Islet of Langerhans (tissue), 1 donor: ENCODE data around the gene GCN1.

ENCODE experiments used
- FAIRE-seq: peaks from one replicate; lab custom pipeline; 2011; peaks lifted over from hg19 to GRCh38; lab: Jason Lieb, UNC

The GCN1 gene

DNA sequence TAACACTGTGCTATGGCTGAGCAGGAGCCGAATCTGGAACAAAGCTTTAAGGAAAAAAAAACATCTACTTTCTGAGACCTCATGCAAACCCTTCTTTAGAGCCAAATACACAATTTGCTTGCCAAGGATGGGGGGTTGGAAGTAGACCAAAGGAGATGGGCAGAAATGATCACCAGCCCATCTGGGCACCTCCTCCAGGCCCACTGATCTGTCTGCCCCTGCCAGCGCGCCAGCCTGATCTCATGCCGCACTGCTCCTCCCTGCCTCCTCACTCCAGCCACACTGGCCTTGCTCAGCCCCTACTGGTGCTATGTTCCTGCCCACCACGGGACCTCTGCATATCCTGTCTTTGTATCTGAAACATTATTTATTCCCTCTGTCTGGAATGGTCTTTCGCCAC is 53.2 kb downstream of the GCN1 start:
- FAIRE-seq, result no peak

DNA sequence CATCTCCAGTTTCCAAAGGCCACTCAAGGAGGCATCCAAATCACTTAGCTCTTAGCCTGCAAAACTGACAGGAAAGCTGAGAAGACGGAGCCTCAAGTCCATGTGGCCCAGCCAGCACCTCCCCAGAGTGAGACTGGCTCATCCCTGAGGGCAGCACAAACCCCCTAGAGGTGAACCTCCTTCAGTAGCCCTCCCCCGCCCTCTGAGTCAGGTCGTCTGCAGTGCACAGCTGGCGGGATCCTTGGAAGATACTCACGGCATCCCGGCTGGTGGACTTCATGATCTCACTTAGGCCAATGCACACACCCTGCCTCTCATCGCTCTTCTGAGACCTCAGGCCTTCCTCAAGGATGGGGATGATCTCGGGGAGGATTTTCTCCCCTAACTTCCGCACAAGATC is 53.9 kb downstream of the GCN1 start:
- FAIRE-seq, result no peak

DNA sequence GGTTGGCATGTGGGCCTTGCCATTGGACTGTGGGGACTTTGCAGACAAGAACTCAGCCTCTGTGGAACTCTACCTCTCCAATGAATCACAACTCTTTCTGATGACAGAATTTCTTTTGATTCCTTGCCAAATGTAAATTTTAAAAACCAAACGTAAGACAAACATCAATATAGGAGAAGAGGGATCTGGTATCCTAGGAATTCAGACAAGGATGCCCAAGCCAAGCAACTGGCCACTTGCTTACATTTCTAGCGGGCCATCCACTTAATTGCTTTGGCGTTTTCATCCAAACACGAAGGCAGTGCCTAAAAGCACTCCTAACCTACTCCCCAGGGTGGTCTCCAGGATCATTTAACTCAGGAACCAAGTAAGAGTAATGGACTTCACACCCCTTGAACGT is 54.6 kb downstream of the GCN1 start:
- no peak for FAIRE-seq

DNA sequence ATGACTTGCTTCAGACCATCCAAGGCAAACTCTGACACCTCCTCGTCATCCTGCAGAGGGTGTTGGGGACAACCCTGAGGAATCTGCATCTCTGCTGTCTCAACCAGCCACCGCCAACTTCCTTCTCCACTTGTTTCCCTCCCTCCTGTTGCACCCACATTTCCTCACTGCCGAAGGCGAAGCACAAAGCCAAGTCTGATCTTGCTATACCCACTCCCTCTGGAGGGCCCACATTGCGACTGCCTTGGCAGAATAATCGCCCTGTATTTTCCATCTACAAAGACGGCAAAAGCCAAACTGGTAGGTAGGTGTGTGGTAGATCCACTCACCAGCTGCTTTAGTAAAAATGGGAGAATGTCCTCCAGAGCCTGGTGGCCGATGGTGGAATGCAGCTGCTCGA is 56.1 kb downstream of the GCN1 start:
- no peak for FAIRE-seq

- FAIRE-seq, result no peak
Observed at GRCh38 chr12:120137833-120138232, 56.7 kb downstream of the GCN1 start.

- FAIRE-seq, result no peak
Observed at GRCh38 chr12:120136093-120136770, 58.3 kb downstream of the GCN1 start.

DNA sequence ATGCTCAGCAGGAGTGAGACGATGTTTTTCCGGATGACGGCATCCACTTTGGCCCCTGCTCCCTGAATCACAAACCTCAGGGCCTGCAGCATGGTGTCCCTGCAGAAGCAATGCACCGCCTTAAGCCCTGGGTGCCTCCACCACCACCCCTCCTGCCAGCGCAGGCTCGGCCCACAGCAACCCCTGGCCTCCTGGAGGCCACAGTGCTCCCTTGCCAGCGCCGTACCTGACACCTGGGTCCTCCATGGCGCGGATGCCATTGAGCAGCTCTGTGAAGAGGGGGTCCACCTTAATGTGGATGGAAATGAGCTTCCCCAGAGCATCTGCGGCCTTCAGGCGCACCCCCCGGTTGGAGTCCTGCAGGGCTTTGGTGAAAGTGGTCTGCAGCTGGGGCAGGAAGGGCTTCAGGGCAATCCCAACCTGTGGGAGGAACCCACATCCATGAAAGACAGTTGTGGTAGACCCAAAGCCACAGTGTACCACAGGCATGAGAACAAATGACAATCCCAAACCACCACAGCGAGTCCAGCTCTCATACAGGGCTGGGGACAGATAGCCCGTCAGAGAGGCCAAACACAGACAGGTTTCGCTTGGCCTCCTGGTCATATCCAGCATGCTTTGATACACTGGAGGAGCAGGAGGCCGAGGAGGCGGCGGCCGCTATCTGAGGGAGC is 60.1 kb downstream of the GCN1 start:
- FAIRE-seq, result no peak

DNA sequence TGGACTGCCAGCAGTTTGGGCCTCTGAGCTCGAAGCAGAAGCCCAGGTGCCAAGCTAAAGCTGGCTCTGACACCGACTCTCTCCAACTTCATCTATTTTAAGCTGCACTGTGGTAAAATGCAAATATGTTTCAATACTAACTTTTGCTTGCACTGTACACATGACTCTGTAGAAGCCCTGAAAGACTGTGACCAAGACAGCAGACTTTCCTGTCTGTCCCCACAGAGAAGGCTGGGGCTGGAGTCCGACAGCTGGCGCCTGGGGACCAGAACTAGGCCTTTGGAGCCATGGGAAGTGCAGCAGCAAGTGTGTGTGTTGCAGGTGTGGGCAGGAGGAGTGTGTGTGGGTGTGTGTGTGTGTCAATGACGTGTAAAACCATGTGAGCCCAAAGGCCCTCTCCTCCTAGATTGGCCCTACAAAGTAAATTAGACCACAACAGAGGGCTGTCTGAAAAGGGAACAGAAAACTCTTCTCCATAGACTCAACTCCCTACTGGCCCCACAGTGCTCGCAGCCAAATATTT is 61.6 kb downstream of the GCN1 start:
- FAIRE-seq, result no peak

GRCh38 chr12:120132054-120132836 is 62.3 kb downstream of the GCN1 start:
- no peak for FAIRE-seq

DNA sequence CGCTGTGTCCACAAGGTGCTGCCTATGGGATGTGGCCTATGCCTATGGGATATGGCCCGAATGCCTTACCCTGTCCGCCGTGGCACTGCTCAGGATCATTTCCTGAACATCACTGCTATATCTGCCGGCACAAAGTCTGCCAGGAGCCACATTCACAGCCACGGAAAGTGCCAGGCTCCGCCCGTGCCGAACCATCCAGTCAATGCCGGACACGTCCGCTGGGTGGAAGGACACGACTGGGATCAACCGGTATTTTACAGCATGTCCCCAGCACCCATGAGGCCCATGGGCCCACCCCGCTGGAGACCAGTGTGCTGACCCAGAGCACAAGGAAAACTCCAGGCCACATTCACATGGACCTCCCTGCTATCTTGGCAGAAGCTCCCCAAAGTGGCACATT is 63.4 kb downstream of the GCN1 start:
- no peak for FAIRE-seq

GRCh38 chr12:120130011-120130410 is 64.5 kb downstream of the GCN1 start:
- FAIRE-seq, result no peak

DNA sequence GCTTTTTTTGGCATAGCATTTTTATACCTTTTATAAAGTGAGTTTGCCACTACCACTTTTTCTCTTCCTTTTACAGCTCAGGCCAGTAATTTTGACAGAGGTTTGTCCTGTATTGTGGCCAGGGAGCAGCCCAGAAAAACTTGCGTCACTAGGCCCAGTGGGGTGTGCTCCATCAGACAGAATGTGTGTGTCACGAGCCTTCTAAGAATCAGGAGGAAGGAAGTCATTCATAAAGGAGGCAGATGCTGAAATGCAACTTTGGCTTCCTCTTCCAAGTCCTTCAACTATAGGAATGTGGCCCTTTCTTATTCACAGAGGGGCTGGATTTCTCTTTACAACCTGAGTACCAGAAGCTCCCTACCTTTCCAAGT is 67.9 kb downstream of the GCN1 start:
- no peak for FAIRE-seq

- no peak for FAIRE-seq
Observed at GRCh38 chr12:120125792-120126634, 68.5 kb downstream of the GCN1 start.

DNA sequence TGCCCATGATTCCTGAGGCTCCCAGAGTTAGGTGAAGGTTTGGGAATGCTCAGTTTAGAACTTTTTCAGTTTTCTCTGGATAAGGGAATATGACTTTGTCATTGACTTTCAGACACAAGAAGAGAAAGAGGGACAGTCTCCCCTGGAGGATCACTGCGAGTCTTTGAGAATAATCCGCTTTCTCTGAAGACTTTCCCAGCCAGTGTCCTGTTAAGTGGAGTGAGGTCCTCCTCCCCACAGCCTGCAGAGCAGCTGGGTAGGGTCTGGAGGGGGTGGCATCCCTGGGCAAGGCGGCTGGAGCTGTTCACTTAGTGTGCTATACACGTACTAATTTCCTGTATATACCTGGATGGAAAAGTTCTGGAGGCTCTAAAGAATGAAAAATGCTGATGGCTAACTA is 69.5 kb downstream of the GCN1 start:
- no peak for FAIRE-seq

GRCh38 chr12:120121766-120122293 is 72.7 kb downstream of the GCN1 start:
- no peak for FAIRE-seq

- no peak for FAIRE-seq
Observed at GRCh38 chr12:120121343-120121742, 73.2 kb downstream of the GCN1 start.

DNA sequence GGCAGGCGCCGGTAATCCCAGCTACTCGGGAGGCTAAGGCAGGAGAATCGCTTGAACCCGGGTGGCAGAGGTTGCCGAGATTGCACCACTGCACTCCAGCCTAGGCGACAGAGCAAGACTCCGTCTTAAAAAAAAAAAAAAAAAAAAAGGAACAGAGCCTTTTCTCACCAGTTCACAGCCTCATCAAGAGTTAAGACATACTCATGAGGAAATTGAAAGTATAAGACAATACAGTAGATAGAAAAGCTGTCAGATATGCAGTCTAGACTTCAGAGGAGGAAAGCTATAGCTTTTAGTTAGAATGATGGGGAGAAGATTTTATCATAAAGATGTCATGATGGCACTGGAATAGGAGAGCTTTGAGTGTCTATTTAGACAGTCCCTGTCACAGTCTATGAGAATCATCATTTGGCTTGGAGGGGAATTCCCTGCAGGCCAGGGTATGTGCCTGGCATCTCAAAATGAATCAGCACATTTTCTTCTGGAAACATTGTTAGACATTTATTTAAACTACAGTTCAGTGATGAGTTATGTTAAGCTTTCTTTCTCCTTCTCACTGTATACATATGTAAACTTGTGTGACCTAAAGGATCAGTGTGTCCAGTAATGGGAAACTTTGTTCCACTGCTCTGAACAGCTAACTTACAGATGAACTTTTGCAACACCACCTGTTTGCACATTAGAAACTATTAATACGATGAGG is 75.1 kb downstream of the GCN1 start:
- no peak for FAIRE-seq

DNA sequence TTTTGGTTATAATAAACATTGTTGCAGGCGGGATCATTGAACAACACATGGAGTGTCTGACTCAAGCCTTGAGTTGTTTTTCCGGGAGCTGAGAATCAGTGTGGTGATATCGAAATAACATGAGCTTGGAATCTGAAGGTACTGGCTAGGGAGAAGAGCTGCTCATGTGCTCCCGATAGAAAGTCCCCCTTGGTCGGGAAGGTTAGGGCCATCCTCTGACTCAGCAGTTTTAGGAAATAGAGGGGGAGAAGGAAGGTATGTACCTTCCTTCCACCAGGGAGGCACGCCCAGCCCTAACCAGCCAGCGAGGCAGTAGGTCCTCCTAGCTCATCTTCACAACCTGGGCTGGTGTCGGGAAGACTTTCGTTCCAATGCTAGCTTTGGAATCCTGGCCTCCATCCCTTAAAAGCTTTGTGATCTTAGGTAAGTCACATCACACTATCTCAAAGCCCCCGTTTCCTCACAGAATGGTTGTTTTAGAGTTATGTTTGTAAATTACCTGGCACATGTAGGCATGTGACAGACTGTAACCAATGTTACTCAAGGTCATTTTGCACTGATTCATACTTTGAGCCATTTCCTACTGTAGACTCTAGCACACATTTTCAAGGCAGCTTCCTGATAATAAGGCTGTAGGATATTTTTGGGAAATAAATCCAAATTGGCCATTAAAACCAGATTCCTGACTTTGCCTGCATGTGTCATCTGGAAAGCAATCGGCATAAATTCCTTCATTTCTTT is 76.0 kb downstream of the GCN1 start:
- no peak for FAIRE-seq

- FAIRE-seq, result no peak
Observed at GRCh38 chr12:120117961-120118320, 76.6 kb downstream of the GCN1 start.

- FAIRE-seq, result no peak
Observed at GRCh38 chr12:120116792-120117651, 77.5 kb downstream of the GCN1 start.
